Esophagus muscularis mucosa (tissue), 4 donors: Measurements from ENCODE around the gene FOXN3. TPM values are rescaled to one million over a fixed set of nuclear protein-coding genes. Genes with fewer than 3 reads are reported as not detected.

Experiments
- DNase-seq: peaks from one replicate; pipeline ENCODE4 v3.0.0-alpha.2; 2017; ENCODE audit errors: extremely low spot score
- H3K27ac ChIP-seq, 4 donors: fragments of 200-600 bp; sonication (generic); replicated peaks in 1 of 4; 1 replicate in 3 of 4; 2 replicates in 1 of 4; pipeline ENCODE4 v1.5.1; 2016 to 2019; ENCODE audit warnings: mild to moderate bottlenecking in 1 of 4
- H3K27me3 ChIP-seq, 4 donors: fragments of 200-600 bp; sonication (generic); one replicate each; pipeline versions ENCODE4 v1.5.1 to v1.6.0; 2016 to 2019
- H3K36me3 ChIP-seq, 4 donors: fragments of 200-600 bp; sonication (generic); one replicate each; pipeline ENCODE4 v1.5.1; 2016 to 2019
- H3K4me1 ChIP-seq, 4 donors: fragments of 200-600 bp; sonication (generic); one replicate each; pipeline ENCODE4 v1.5.1; 2016 to 2019
- H3K4me3 ChIP-seq, 4 donors: fragments of 200-600 bp; sonication (generic); 1 replicate in 2 of 4; 2 replicates in 2 of 4; pipeline ENCODE4 v1.5.1; 2016 to 2019; ENCODE audit warnings: mild to moderate bottlenecking in 4 of 4, moderate library complexity in 1 of 4
- H3K9me3 ChIP-seq, 4 donors: fragments of 200-600 bp; sonication (generic); 1 replicate in 3 of 4; 2 replicates in 1 of 4; pipeline ENCODE4 v1.5.1; 2016 to 2019
- EP300 ChIP-seq: sonication (generic); formaldehyde crosslinking; IDR thresholded peaks from one replicate; pipeline ENCODE4 v1.6.1; 2017; ENCODE audit warnings: antibody characterized with exemption
- POLR2A ChIP-seq: fragments of 450-650 bp; IDR thresholded peaks from one replicate; pipeline ENCODE4 v1.6.1; 2017; ENCODE audit warnings: antibody characterized with exemption, moderate library complexity, mild to moderate bottlenecking, low read depth
- POLR2AphosphoS5 ChIP-seq, 2 donors: sonication (generic); formaldehyde crosslinking; IDR thresholded peaks; one replicate each; pipeline ENCODE4 v1.6.1; 2017; ENCODE audit warnings: antibody characterized with exemption in 2 of 2
- WGBS: methylation state at CpG from one replicate; pipeline ENCODE4 v1.1.5; 2018; 5-methylcytosine and 5-hydroxymethylcytosine counted together
- intact Hi-C: fragments of 100-400 bp; cut with DNase I; formaldehyde crosslinking; loops from one replicate; pipeline ENCODE4 v1.15.1; 2023
- total RNA-seq, 4 donors: library from RNA; depleted of rRNA; stranded (reverse); fragments of >200 nt; gene quantifications; one replicate each; pipeline versions ENCODE4 v1.1.0 to v1.2.1, GENCODE V29; 2016
- TF ChIP-seq, protein P1 (sequence below), 3 experiments: fragments of 200-600 bp in 2 of 3; fragments of 450-650 bp in 1 of 3; sonication (generic) in 2 of 3; IDR thresholded peaks; one replicate each; pipeline ENCODE4 v1.5.1; 2017 to 2019; ENCODE audit warnings: antibody characterized with exemption in 3 of 3, mild to moderate bottlenecking in 2 of 3, moderate library complexity in 1 of 3

FOXN3 gene
- total RNA-seq, 4 donors from 2014 or later = 114 to 180 (median 145) TPM

DNA sequence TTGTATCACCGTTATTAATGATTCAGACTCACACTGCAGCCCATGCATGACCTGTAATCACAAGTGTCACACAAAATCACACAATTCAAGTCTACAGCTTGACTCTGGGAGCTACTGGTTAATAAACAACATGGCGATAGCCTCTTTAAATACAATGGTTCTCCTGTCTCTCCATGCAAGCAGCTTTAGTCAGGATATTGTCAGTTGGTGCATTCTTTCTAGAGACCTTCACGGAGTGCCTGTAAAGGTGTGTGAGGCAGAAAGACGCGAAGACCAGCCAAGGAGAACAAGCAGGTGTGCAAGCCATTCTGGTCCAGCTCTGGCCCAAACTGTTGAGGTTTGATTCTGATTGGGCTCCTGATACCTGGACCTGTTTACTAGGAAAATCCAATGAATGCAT lies 40.0 kb upstream of the FOXN3 start:
- 93% methylated on average over 5 of the region's 5 CpGs for WGBS
- no peaks in the 10 kb centered on the region for H3K27me3 ChIP-seq
- H3K4me3 ChIP-seq = no peak overlapping the region
- intact Hi-C loops = no loop called here
- H3K9me3 ChIP-seq = no peaks in the 10 kb centered on the region
- TF ChIP-seq, protein P1, sequence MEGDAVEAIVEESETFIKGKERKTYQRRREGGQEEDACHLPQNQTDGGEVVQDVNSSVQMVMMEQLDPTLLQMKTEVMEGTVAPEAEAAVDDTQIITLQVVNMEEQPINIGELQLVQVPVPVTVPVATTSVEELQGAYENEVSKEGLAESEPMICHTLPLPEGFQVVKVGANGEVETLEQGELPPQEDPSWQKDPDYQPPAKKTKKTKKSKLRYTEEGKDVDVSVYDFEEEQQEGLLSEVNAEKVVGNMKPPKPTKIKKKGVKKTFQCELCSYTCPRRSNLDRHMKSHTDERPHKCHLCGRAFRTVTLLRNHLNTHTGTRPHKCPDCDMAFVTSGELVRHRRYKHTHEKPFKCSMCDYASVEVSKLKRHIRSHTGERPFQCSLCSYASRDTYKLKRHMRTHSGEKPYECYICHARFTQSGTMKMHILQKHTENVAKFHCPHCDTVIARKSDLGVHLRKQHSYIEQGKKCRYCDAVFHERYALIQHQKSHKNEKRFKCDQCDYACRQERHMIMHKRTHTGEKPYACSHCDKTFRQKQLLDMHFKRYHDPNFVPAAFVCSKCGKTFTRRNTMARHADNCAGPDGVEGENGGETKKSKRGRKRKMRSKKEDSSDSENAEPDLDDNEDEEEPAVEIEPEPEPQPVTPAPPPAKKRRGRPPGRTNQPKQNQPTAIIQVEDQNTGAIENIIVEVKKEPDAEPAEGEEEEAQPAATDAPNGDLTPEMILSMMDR (IDR thresholded peaks at IDR 0.05) = no peak
- no peak for TF ChIP-seq POLR2A
- no peak for TF ChIP-seq EP300
- no peak for TF ChIP-seq POLR2AphosphoS5 (IDR thresholded peaks at IDR 0.05)
- H3K27ac ChIP-seq = no peak overlapping the region
- no peak for DNase-seq
- H3K4me1 ChIP-seq = no peaks in the 10 kb centered on the region
- H3K36me3 ChIP-seq = peaks cover 0 to 2% (median 0%) of the 10 kb centered on the region in 4 donors

DNA sequence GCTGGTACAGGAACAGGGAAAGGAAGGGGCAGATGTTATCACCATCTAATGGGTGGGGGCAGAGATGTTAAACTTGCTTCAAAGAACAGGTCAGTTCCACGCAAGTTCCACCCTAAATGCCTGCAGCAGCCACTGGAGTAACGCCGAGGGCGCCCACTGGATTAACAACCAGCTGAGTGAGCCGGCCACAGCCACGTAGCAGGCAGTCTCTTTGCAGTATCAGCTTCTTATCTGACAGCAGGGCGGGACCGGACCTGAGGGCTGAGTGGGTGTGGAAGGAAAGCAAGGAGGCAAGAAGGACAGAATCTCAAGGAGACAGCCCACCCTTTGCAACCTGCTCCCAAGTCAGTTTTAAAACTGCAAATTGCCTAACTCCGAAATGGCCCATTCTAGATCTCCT lies 38.4 kb upstream of the FOXN3 start:
- no peaks in the 10 kb centered on the region for H3K4me1 ChIP-seq
- H3K27me3 ChIP-seq = no peaks in the 10 kb centered on the region
- H3K27ac ChIP-seq = no peak overlapping the region
- peaks cover 0 to 2% (median 0%) of the 10 kb centered on the region in 4 donors for H3K36me3 ChIP-seq
- H3K4me3 ChIP-seq = no peak overlapping the region
- no peak for DNase-seq
- intact Hi-C loops = no loop called here
- WGBS = 74% methylated on average over 9 of the region's 9 CpGs
- H3K9me3 ChIP-seq = no peaks in the 10 kb centered on the region
- TF ChIP-seq, protein P1 (IDR thresholded peaks at IDR 0.05) = no peak
- no peak for TF ChIP-seq EP300
- no peak for TF ChIP-seq POLR2A
- TF ChIP-seq POLR2AphosphoS5 (IDR thresholded peaks at IDR 0.05) = no peak

DNA sequence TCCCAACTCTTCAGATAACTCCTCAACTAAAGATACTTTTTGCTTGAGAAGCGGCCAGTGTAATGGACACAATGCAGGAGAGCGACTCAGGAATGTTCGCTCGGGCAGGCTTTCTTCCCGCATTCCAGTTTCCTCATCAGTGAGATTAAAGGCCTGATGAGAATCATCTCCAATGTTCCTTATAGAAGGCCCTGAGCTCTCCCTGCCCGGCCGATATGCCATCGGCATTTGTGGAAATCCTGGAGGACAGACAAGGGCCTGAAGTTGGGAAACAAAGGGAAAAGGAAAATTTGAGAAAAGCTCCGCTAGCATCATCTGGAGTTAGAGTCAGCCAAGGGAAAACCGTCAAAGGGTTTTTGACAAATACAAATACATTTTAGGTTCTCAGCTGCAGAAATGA lies 38.0 kb upstream of the FOXN3 start:
- no peaks in the 10 kb centered on the region for H3K27me3 ChIP-seq
- 95% methylated on average over 10 of the region's 10 CpGs for WGBS
- intact Hi-C loops = no loop called here
- no peak for DNase-seq
- TF ChIP-seq EP300 (no peak), POLR2AphosphoS5 (IDR thresholded peaks at IDR 0.05) (no peak), POLR2A (no peak)
- TF ChIP-seq, protein P1 (IDR thresholded peaks at IDR 0.05) = no peak
- H3K36me3 ChIP-seq = peaks cover 0 to 2% (median 0%) of the 10 kb centered on the region in 4 donors
- H3K27ac ChIP-seq = no peak overlapping the region
- no peaks in the 10 kb centered on the region for H3K4me1 ChIP-seq
- H3K9me3 ChIP-seq = no peaks in the 10 kb centered on the region
- H3K4me3 ChIP-seq = no peak overlapping the region

DNA sequence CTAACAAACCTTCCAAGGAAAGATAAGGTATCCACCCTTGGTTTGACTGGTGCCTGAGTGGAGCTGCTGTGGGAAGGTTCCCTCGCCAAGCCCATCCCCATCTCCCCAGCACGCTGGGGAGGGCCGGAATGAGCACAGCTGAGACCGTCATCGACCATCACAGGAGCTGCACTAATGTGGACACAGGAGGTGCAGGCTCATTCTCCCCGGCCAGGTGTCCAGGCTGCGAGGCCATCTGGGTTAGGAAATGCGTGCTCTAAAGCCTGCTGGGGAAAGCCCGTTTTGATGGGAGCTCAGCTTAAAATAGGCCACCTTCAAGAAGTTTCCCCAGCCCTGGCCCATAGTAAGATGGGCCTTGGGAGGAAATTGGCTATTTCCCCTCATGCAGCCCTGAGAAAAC lies 35.2 kb upstream of the FOXN3 start:
- Histone ChIP-seq H3K4me3 (no peak overlapping the region), H3K27ac (no peak overlapping the region), H3K4me1 (peaks cover 0 to 5% (median 0%) of the 10 kb centered on the region in 4 donors), H3K36me3 (peaks cover 0 to 2% (median 0%) of the 10 kb centered on the region in 4 donors), H3K9me3 (no peaks in the 10 kb centered on the region), H3K27me3 (no peaks in the 10 kb centered on the region)
- no peak for TF ChIP-seq POLR2AphosphoS5 (IDR thresholded peaks at IDR 0.05)
- no peak for TF ChIP-seq POLR2A
- TF ChIP-seq, protein P1 (IDR thresholded peaks at IDR 0.05) = no peak
- no peak for TF ChIP-seq EP300
- intact Hi-C loops = no loop called here
- WGBS = 92% methylated on average over 2 of the region's 9 CpGs
- DNase-seq = no peak

DNA sequence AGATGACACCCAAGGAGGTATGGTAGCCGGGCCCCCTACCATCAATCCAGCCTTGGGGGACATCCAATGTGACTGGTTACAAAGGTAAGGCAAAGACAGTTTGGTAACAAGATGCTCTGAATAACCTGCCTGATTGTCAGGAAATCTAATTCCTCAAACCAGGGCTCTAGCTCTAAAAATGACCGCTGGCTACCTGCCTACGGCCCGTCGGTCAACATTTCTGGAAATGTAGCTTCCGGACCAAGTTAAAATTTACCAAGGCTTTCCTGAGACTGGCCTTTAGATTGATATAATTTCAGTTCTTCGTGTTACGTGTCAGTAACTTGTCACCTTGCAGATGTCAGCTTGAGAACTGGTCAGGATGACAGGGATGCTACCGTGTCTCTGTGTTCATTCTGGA lies 34.2 kb upstream of the FOXN3 start:
- 91% methylated on average over 9 of the region's 9 CpGs for WGBS
- TF ChIP-seq EP300 = no peak
- TF ChIP-seq POLR2A = no peak
- TF ChIP-seq, protein P1 (IDR thresholded peaks at IDR 0.05) = no peak
- TF ChIP-seq POLR2AphosphoS5 (IDR thresholded peaks at IDR 0.05) = no peak
- Histone ChIP-seq H3K27me3 (no peaks in the 10 kb centered on the region), H3K4me1 (peaks cover 0 to 5% (median 0%) of the 10 kb centered on the region in 4 donors), H3K36me3 (peaks cover 0 to 2% (median 0%) of the 10 kb centered on the region in 4 donors), H3K4me3 (no peak overlapping the region), H3K27ac (no peak overlapping the region), H3K9me3 (no peaks in the 10 kb centered on the region)
- no peak for DNase-seq
- intact Hi-C loops = no loop called here
